Iris pigment epithelial cell (primary cell): ENCODE data around the gene SORCS3.

Experiments used
- DNase-seq: peaks from one replicate; pipeline ENCODE4 v3.0.0-alpha.2; 2011; ENCODE audit warnings: low read depth

Gene SORCS3

GRCh38 chr10:104850023-104850422, 208.9 kb downstream of the SORCS3 start:
- no peak for DNase-seq

GRCh38 chr10:104867966-104868598, 227.0 kb downstream of the SORCS3 start:
- no peak for DNase-seq

- no peak for DNase-seq
Observed at GRCh38 chr10:104872691-104873090, 231.6 kb downstream of the SORCS3 start.

DNA sequence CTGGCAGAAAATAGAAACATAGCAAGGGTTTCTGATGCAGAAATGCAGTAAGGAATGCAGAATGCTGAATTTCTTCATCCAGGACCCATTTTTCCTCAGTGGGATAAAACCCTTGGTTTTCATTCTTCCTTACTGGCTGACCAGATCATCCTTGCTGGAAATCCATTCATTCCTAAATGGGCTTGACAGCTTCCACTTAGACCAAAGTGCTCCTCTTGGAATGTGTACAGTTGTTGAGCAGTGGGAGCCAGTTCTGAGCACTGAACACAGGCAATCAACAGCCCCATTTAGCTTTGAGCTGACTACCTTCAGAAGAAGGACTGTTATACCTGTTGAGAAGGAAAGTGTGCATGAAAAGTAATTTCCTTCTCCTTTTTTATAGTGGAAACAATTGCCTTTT, 232.1 kb downstream of the SORCS3 start:
- no peak for DNase-seq

DNA sequence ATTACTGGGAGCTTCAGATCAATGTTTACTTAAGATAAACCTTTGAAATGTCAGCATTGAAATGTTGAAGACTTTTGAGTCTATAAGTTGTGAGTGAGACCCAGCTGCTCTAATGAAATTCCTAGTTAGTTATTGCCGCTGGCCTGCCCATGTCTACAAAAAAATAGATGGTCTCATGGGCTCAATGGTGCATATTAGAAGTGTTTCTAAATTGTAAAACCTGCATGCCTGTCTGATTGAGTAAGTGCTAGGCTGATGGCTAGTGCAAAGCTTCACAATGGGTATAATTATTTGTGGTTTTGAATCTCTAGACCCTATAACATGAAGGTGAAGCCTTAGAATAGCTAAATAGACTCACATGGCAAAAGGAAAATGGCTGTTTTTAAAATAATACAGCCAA, 234.5 kb downstream of the SORCS3 start:
- DNase-seq: no peak

GRCh38 chr10:104880624-104881398, 239.7 kb downstream of the SORCS3 start:
- no peak for DNase-seq

- no peak for DNase-seq
Observed at GRCh38 chr10:104881740-104882139, 240.7 kb downstream of the SORCS3 start.

DNA sequence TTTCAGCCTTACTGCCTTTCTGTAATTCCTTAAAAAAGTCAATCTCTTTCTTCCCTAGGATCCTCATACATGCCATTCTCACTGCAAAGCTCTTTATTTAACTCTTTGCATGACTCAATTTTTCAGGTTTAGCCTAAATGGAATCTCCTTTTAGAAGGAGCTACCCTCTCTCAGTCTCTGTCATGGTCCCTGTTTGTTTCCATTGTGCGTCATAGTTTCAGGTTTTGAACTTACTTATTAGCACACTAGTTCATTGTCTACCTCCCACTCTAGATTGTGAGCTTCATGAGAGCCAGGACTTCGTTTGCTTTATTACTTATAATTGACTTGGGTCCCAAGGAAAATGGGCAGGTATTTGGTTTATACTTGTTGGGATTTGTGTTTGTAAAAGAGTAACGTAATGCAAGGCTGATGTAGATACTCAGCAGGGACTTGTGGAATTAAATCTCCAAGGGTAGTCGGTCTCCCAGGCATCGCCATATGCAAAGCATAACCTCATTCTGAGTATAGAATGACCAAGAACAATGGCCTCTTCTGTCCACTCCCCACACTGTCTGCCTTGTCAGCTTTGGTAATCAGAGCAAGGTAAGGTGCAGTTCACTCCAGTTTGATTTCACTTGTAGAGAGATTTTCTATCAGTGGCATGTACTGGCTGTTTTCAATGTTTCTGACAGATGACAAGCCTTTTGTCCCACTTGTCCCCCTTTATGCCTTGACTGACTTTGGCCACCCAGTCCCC, 252.0 kb downstream of the SORCS3 start:
- DNase-seq: no peak

DNA sequence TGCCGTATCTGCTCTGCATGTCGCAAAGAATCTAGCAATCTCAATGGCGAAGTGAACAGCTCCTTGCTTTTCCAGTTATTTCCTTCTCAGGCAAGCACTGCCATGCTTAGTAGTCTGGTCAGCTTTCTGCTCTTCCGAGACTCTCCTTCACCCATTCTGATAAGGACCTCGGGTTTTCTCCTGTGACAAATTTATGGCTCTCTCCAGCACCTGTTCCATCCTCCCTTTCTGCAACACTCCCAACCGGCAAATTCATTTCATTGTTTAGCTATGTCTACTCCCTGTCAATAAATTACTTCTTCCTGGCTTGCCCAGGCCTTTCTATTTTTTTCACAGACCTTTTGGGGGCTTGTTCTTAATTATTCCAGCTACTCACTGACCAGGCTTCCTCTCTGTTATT, 252.6 kb downstream of the SORCS3 start:
- no peak for DNase-seq

DNA sequence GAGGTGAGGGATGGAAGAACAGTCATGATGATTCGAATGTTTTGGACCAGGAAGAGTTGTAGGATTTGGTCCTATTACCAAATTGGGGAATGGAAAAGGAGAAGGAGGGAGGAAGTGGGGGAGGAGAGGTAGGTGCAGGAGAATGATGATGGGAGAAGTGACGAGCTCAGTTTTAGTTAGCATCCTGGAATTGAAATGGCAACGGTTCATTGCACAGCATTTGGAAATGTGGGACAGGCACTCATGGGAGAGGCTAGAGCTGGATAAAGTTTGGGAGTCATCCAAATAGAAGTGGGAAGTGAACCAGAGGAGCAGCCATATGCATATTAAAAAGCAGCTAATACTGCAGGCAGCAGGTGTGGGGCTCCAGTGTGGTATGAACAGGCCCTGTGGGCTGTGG, 253.6 kb downstream of the SORCS3 start:
- DNase-seq: no peak

DNA sequence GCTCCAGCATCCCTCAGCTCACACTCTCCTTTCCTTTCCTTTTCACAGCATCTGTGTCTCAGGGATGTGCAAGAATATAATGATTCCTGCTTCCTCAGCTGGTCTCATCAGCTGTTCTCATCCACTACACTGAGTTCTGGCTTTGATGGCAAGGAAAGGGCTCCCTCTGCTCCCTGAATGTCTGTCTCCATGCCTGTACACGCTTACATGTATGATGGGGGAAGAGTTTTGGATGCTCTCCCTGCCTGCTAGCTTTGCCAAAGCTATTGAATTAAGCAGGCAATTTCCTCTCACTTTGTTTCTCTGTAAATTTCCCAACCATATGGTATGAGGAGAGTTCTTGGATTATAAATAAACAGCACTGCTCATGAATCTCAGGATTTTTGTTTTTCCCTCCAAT, 254.5 kb downstream of the SORCS3 start:
- no peak for DNase-seq

DNA sequence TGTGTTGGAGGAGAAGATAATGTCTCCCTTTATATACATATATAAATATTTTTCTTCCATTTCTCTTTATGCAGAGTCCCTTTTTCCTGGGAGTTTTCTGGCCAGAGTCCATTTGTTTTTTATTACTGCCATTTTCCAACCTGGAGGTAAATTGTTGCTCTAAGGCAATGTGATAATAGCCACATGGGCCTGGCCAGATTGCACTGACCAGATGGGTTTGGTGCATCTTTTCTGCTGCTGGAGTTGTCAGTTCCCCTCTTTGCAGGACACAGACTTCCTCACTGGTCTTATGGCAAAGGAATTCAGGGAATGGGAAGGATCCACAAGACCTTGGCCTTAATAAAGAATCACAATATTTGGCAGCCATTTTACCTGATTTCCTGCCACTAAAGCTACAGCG, 254.9 kb downstream of the SORCS3 start:
- no peak for DNase-seq

DNA sequence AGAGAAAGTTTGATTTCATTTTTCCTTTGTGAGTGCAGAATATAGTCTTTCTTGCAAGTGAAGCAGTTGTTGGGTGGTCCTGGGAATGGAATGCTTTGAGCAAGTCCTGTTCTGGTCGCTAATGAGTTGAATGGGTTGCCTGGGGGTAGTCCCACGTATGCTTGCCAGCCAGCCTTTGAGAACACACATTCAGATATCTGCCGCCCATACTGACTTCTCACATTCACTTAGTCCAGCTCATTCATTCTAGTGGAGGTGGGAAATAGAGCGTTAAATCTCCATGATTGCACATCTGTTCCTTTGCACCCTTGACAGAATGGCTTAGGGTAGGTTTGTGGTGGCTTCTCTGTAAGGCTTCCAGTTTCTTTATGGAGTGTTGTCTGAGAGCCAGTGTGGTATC, 256.6 kb downstream of the SORCS3 start:
- no peak for DNase-seq

DNA sequence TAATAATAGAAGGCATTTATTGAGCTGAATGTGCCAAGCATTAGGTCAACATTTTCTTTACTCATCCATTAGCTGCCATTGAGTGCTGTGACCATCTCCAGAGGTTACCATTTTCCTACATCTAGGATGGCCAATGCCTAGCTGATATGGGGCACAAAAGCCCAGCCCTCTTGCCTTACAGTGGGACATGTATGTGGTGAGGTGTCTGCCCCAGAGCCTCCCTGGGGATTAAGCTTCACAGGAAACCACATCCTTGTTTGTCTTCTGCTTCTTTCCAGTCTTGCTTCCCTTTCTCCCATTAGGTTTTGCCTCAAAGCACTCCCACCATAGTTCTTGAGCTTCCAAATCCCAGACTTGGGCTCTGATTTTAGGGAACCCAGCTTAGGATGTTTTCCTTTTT, 258.7 kb downstream of the SORCS3 start:
- no peak for DNase-seq

- no peak for DNase-seq
Observed at GRCh38 chr10:104903433-104903832, 262.3 kb downstream of the SORCS3 start.

- no peak for DNase-seq
Observed at GRCh38 chr10:104904753-104905323, 263.7 kb downstream of the SORCS3 start.

DNA sequence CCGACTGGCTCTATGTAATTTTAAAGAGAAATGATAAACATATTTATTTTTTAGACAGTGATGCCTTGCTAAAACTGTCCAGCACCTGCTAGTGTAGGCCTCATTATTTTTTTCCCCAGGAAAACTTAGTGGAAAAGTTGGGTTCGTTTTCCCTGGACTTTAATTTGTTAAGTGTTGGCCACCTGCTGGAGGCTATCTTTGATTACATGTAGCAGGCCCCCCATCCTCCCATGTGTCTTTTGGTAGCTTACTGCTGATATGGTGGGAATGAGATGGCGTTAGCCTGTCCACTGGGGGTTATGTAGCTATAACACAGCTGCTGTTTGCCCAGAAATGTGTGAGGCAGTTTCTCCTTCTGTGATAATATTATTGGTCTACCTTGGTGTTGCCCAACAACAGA, 265.0 kb downstream of the SORCS3 start:
- no peak for DNase-seq

GRCh38 chr10:104907521-104907920, 266.4 kb downstream of the SORCS3 start:
- DNase-seq: no peak

DNA sequence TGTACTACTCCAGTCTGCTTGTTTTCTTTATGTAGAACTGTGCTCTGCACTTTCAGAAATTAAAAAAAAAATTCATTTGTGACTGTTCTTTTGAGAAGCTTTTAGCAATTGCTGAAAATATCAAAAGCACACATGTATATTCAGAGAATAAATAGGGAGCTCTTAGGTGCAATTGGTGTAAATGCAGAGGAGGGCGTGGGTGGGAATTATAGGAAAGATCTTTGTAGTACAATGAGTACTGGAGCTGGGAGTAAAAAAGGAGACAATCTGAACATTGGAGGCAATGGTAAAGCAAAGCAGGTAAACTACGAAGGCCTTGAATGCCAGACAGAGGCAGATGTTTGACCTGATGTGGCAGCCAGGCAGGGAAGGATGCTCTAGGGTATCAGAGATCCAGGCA, 267.5 kb downstream of the SORCS3 start:
- DNase-seq: no peak

GRCh38 chr10:104910712-104911111, 269.6 kb downstream of the SORCS3 start:
- DNase-seq: no peak

DNA sequence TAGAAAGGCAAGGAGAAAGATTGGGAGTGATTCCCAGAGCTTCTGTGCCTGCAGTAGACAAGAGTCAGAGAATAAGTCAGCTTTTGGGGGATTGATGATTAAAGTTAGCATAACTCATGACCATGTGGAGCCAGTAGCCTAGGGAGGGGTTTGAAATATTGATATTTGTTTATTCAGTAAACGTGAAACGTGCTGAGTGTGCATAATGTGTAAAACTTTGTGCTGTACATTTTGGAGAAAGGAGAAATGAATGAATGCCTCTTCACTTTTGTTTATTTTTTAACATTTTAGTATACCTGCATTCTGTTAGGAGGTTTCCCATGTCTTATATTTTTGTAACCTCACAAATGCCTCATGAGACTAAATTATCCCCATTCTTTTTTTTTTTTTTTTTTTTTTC, 272.3 kb downstream of the SORCS3 start:
- DNase-seq: no peak

GRCh38 chr10:104920476-104920875, 279.4 kb downstream of the SORCS3 start:
- no peak for DNase-seq

DNA sequence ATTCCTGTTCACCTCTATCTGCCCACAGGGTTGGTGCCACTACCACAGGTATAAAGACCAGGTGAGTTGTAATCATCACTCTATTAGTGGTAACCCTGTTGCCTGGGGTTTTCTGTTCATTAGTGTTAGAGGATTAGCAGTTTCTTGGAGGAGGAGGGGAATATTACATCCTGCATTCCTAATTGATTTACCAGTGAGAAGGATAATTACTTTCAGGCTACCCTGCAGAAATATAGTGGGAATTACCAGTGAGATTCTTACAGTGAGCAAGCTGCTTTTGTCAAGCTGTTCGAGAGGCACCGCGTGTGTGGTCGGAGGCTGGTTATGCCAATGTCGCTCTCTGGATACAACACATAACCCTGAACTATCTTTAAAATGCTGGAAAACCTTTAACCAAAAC, 280.7 kb downstream of the SORCS3 start:
- DNase-seq: no peak
